ENCODE measurements around the gene FGD1.
"Not testable (repeated sequence)": the region's sequence is repeated elsewhere in the genome, so short reads cannot be mapped to it uniquely, and the experiment has no call there.

FGD1 gene

DNA sequence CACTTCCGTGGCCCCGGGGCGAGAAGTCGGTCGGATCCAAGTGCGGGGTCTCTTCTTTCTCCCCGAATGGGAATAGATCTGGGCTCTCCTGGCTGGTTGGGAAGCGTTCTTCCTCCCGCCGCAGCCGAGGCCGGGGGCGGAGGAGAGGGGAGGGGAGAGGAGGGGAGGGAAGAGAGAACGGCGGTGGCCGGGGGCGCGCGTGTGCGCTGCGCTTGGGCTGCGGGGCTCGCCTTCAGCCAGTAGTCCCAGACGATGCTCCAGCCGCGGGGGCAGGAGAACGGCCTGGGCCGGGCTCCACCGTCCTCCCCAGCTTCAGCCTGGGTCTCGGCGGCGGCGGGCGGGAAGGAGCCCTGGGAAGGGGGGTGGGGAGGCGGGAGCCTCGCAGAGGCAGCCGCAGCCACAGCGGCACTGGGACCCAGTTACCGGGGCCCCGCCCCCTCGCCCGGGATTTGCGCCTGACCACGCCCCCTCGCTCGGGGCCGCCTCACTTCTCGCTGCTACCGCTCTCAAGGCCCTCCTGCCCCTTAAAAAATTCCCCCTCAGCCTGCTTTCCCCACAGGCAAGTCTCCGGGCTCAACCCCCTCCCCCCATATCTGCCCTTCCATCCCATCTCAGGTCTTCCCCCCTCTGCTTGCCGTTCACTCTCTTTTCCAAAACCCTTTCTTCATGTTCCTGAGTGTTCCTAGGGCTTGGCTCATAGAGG, at the start of gene FGD1:
Gene FGD1 (minus strand): TSS at position 421 of the 703 bp plus-strand sequence. CDS start 802 bp downstream, outside the sequence.
- Histone ChIP-seq H3K27ac (peak within 1 kb of the TSS in 20 of 21 experiments; percentile 34 to 84 (median 68)), H3K4me3 (peak within 1 kb of the TSS; percentile 41 to 58 (median 54))

DNA sequence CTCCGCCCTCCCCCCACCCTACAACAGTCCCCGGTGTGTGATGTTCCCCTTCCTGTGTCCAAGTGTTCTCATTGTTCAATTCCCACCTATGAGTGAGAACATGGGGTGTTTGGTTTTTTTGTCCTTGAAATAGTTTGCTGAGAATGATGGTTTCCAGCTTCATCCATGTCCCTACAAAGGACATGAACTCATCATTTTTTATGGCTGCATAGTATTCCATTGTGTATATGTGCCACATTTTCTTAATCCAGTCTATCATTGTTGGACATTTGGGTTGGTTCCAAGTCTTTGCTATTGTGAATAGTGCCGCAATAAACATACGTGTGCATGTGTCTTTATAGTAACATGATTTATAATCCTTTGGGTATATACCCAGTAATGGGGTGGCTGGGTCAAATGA, 46.2 kb upstream of the FGD1 start:
- not testable (repeated sequence) for H3K4me3 ChIP-seq, H3K27ac ChIP-seq

DNA sequence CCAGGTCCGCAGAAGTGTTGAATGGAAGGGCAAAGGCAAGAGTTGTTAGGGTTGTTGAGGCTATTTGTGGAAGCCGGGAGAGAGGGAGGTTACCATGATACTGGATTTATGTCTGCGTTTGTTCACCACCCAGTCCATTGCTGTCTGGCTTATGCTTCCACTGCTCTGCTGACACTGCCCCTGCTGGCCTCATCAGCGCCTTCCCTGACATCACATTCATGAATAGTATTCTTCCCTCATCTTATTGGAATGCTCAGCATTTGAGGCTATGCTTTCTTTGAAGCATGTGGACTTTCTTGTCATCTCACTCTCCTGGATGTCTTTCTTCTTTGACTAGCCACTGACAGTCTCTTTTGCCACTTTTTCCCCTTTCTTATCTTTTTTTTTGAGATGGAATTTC, 44.3 kb upstream of the FGD1 start:
- Histone ChIP-seq H3K27ac (no peak overlapping the region), H3K4me3 (no peak overlapping the region)

DNA sequence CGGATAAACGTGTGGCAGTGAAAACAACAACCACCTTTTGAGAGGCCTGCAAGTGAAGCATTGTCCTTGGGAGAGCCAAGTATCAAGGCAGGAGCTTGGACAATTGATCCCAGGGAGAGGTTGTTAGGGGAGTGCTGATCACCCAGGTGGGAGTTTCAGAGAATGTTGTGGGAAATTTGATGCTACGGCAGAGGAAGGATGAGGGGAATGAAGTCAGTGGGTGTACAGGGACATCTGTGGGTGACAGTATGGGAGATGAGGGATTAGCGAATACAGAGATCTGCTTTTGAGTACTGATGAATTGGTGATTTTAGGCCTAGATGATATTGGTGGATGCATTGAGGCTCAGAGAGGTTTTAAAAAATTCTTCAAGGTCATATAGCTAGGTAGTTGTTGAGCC, 38.2 kb upstream of the FGD1 start:
- Histone ChIP-seq H3K4me3 (no peak overlapping the region), H3K27ac (no peak overlapping the region)

DNA sequence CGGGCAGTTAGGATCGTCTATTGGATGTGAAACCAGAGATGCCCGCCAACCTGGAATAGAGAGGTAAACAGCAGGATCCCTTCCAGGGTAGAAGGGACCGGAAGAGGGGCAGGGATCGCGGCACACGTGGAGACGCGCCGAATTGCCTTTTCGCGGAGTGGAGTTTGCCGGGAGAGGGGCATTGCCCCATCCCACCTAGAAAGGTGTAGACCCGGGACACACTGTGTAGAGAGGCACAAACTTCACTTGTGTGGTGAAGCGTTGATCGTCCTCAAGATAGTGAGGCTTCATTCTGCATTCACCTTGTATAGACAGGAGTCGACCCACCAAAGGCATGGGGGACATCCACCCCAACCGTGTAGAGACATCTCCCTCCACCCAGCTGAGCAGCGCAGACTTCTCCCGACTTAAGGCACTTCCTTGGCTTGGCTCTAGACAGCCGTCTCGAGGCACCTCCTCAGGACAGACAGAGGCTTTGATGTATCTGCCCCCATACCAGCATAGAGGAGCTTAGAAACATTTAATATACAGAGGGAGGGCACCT, 34.4 kb upstream of the FGD1 start:
- Histone ChIP-seq H3K27ac (peak overlapping the region in 20 of 21 experiments; percentile 63 to 93 (median 82)), H3K4me3 (peak overlapping the region; percentile 56 to 70 (median 62))

DNA sequence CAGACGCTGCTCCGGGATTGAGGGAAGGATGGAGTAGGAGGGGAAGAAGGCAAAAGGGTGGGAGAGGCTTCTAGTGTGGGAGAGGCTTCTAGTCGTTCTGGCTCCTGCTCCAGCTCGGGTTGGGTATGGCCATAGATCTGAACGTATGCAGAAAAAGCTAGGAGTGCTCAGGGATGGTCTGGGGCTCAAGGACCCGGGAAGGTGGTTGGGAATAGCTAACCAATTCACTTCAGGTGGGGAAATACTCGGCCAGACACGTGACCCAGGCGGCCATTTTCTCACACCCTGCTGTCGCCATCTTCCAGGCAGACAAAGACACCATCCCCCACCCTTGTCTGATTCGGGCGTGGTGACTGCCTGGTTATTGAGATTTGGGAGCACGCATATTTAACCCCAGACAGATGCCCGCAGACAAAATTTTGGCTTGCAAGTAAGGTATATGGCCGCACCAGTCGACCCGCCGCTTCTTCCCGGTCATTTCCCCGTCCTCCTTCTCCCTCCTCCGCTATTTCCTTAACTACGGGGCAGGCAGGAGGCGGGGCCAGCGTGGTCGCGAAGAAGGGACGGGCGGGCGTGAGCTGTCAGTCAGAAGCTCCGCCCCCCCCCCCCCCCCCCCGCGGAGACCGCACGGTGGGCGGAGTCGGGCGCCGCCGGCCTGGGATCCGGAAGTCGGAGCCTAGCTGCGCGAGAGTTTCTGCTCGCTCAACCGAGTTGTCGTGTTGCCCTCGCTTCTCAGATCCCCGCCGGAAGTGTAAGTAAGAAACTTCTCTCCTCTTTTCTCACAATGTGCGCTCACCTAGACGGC, 33.7 kb upstream of the FGD1 start, which contains the start of gene GNL3L:
Gene GNL3L (plus strand): TSS at position 668 of the 805 bp plus-strand sequence. CDS start 2,348 bp downstream, outside the sequence.
- Histone ChIP-seq H3K27ac (peak within 1 kb of the TSS; percentile 31 to 93 (median 82)), H3K4me3 (peak within 1 kb of the TSS; percentile 56 to 70 (median 62))

DNA sequence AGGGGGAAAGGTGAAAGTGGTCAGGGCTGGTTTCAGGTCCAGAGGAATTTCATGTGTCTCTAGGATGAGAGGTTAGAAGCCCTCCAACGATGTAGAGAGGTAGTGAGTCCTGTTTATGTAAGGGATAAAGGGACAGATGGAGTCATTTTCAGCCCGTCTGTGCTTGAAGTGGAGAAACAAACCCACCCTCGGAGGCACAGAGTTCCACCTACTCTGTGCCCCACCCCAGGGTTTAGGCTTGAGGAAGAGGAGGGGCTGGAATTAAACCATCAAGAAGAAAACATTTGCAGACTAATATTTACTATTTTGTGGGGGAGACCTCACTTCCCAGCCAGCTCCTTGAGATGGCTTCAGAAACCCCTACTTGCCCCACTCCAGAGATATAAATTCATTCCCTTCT, 33.1 kb upstream of the FGD1 start:
- Histone ChIP-seq H3K27ac (peak overlapping the region in 19 of 21 experiments; percentile 66 to 93 (median 82)), H3K4me3 (peak overlapping the region in 5 of 7 experiments; percentile 31 to 70 (median 65))

DNA sequence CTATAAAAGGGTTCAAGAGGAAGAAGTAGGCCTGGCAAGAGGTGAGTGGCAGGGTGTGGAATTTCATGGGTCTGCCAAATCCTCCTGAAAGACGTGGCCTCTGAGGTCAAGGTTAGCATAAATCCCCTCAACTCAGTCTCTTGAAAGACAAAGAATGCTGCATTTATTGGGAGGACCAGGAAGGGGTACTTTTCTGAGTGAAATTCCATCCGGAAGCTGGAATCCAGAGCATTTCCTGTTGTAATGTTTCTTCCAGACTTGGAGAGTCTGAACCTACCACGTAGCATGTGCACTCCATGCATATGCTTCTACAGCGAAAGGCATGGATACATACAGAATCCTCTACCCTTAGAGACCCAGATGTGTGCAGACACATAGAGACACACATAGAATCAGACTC, 13.4 kb upstream of the FGD1 start:
- Histone ChIP-seq H3K4me3 (no peak overlapping the region), H3K27ac (no peak overlapping the region)

DNA sequence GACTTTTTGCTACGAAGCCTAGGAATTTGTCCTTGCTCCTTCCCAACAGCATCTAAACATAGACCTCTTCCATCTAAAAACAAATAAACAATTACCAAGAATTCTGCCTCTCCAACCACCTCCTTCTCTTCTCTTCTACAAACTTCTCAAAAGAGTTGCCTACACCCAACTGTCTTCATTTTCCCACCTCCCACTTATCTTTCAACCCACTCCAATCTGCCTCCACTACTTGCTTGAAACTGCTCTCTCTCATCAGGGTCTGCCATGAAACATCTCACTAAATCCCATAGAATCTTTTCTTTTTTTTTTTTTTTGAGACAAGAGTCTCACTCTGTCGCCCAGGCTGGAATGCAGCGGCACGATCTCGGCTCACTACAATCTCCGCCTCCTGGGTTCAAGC, 902 bp upstream of the FGD1 start:
- peak overlapping the region in 3 of 21 experiments; percentile 0 to 84 (median 18) for H3K27ac ChIP-seq

DNA sequence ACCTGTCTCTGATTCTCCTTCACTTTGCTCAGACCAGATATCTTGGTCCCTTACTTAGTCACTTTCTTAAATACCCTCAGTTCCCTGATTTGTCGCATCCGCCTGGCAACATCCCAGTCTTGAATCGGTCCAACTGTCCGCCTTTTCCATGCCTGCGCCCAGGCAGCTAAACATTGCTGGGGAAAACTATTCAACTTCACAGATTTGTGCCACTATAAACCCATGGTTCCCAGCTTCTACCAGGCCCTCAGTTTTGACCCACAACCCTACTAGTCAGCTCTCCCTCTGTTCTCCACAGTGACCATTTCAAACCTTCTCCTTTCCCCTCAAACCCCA, 451 bp upstream of the FGD1 start:
- peak overlapping the region in 3 of 7 experiments; percentile 52 to 56 (median 55) for H3K4me3 ChIP-seq
- peak overlapping the region in 8 of 21 experiments; percentile 0 to 84 (median 77) for H3K27ac ChIP-seq

More for the DNA sequence above, 902 bp upstream of the FGD1 start:
- H3K4me3 ChIP-seq = no peak overlapping the region

DNA sequence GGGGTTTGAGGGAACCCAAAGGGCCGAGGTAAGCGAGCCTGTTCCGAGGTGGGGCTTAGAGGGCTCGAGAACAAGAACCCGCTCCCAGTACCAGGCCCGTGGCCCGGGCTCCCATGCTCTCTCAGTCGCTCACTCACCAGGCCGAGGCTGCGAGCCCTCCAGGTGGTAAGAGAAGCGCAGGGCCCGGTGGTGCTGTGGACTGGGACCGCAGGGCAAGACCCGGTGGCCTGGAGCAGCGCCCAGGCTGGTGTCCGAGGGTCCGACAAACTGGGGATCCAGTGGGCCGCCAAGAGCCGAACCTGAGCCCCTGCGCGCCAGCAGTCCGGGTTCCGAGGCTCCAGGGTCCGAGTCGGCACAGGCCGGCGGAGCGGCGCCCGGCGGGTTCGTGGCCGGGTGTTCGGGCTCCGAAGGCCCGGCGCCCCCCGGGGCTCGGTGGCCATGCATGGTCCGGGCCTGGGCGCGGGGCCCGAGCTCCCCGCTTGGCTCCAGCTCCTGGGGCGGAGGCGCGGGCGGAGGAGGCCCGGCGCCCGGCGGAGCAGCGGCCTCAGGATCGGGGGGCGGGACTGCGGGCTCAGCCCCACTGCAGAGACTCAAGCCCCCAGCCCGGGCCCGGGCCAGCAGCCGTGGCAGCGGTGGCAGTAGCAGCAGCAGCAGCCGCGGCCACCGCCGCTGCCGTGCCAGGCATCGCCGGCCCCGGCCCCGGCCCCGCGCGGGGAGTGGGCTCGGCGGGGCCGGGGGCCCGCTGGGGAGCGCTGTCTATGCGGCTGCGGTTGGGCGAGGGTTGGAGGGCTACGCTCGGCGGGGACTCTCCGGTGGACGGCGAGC, 833 bp downstream of the FGD1 start:
- Histone ChIP-seq H3K27ac (peak overlapping the region in 20 of 21 experiments; percentile 10 to 84 (median 68)), H3K4me3 (peak overlapping the region; percentile 41 to 58 (median 54))

DNA sequence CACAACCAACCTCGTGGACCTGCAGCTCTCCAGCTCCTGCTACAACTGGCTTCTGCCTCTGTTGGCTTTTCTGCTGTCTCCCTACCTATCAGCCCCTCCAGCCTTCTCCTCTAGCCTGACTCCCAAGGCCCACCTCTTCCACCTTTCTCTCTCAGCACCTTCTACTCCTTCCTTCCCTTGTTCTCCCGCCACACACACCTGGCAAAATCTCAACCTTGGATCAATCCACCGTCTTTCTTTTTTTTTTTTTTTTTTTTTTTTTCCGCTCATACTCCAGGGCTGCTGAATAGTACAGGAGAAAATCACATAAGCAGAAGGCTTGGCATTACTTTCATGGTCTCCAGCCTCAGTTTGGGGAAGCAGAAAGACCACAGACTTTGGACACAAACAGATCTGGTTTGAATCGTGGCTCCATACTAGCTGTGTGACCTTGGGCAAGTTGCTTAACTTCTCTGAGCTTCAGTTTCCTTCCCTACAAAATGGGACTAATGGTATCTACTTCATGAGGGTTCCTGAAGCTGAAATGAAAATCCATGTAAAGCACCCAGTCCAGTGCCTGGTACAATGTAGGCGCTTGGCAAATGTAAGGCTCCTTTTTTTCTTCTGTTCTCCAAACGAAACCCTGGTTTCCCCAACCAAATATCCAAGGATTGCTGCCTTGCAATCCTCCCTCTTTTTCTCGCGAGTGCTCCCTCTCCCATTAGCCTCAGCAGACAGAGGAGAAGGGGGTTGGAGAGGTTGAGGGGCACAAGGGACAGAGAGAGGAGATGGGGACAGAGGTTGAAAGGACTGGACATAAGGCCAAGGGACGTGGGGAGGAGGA, 1.7 kb downstream of the FGD1 start:
- Histone ChIP-seq H3K4me3 (peak overlapping the region; percentile 41 to 58 (median 54)), H3K27ac (peak overlapping the region in 16 of 21 experiments; percentile 10 to 84 (median 68))

DNA sequence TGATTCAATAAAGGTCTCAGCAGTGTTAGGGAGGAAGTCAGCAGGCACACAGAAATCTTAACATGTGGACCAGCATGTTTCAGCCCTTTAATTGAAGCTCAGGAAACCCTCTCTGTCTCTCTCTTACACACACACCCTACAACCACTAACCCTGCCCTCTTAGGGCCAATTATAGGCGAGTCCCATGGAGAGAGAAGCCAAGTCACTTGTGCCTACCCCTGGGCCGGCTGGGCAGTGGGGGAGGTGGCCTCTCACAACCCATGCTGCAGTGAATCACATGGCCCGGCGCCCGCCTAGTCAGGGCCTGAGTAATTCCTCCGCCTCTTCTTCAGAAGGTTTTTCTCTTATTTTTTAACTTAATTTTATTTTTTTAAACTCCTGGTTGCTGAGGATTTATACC, 3.7 kb downstream of the FGD1 start:
- no peak overlapping the region for H3K4me3 ChIP-seq

DNA sequence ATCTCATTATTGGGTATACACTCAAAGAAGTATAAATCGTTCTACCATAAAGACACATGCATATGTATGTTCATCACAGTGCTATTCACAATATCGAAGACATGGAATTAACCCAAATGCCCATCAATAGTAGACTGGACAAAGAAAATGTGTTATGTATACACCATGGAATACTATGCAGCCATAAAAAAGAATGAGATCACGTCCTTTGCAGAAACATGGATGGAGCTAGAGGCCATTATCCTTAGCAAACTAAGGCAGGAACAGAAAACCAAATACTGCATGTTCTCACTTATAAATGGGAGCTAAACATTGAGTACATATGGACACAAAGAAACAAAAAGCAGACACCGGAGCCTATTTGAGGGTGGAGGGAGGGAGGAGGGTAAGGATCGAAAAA, 6.2 kb downstream of the FGD1 start:
- not testable (repeated sequence) for H3K27ac ChIP-seq, H3K4me3 ChIP-seq

More for the DNA sequence above, 3.7 kb downstream of the FGD1 start:
- H3K27ac ChIP-seq = peak overlapping the region in 2 of 21 experiments; percentile 20 to 28

DNA sequence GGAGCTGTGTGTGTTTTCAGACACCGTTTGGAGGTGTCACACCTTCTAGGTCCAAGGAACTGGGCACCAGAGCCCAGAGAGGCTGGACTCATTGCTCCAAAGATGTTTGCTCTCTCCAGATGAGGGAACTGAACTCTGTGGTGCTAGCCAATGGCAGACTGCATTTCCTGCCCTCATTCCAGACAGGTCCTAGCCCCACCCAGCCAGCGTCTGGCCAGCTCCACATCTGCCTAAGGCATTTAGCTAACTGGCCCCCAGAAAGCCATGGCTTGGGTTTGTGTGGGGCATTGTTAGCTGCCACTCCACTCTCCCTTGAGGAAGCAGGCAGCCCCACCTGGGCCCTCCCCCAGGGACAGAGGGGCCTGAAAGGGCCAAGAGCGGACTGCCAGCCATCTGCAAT, 11.4 kb downstream of the FGD1 start:
- H3K4me3 ChIP-seq = no peak overlapping the region
- H3K27ac ChIP-seq = peak overlapping the region in 2 of 21 experiments; percentile 44 to 62

DNA sequence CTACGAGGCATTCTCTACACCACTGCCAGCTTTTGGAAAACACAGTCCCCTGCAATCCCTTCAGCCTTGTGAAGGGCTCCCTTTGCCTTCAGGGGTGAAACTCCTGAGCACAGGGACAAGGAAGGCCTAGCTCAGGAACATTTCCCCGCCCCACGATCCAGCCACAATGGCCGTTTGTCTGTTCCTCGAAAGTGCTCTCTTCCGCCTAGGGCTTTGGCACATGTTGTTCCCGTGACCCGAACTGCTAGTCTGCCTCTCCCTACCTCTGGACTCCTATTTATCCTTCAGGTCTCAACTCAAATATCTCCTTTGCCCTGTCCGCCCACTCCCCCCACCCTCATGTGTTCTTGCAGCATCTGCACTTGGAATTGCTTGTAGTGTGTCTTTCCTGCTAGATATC, 12.1 kb downstream of the FGD1 start:
- Histone ChIP-seq H3K27ac (peak overlapping the region in 14 of 21 experiments; percentile 29 to 70 (median 56)), H3K4me3 (no peak overlapping the region)

DNA sequence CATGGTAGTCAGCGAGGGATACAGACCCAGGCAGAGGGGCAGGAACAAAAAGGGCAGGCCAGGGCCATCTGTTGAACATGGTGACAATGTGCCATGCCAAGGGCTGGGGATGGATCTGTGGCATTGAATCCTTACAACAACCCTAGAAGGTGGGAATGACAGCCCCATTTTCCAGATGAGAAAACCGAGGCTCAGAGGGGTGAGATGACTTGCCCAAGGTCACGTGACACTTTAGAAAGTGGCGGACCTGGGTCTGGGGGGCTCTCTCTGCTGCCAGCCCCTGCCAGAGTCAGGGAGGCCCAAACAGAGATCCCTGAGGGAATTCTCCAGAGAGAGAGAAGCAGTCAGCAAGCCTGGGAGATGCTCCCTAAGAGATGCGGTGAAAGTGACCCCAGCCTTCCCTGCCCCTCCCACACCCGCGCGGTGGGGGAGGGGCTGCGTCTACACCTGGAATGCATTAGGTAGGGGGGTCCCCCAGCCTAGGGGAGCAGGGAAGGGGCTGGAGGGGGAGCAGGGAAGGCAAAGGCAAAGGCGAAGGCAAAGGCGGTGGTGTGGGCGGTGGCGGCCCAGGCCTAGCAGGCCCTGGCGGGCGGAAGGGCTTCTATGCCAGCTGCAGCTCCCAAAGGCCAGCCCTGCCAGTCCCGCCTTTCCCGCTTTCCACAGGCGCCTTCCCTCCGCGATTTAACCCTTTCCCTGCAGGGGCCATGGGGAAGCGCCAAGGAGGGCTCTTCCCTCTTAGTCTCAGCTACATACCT, 13.0 kb downstream of the FGD1 start:
- Histone ChIP-seq H3K4me3 (no peak overlapping the region), H3K27ac (peak overlapping the region in 19 of 21 experiments; percentile 29 to 70 (median 52))
